OCI-LY1 (cell line): ENCODE results near the gene PIP4K2C.
"Not testable (repeated sequence)": the region's sequence is repeated elsewhere in the genome, so short reads cannot be mapped to it uniquely, and the experiment has no call there.

Source experiments
- H2AFZ ChIP-seq: fragments of 200-600 bp; sonication (generic), shearing (Covaris generic); 2 replicates; pipeline ENCODE4 v1.6.0; 2014; ENCODE audit warnings: antibody characterized with exemption, mild to moderate bottlenecking, low read length
- H3F3A ChIP-seq: fragments of 200-600 bp; sonication (generic), shearing (Covaris generic); 2 replicates; pipeline ENCODE4 v1.6.0; 2014; ENCODE audit warnings: mild to moderate bottlenecking, antibody characterized with exemption, low read length, moderate library complexity; ENCODE audit not compliant: insufficient read depth
- H3K27ac ChIP-seq: fragments of 200-600 bp; sonication (generic); 2 replicates; pipeline ENCODE4 v1.5.1; 2014; ENCODE audit warnings: low read length, mixed run types, mild to moderate bottlenecking, low read depth; ENCODE audit not compliant: poor library complexity, severe bottlenecking
- H3K27me3 ChIP-seq: fragments of 200-600 bp; sonication (generic); 2 replicates; pipeline ENCODE4 v1.6.0; 2014; ENCODE audit warnings: antibody characterized with exemption, mild to moderate bottlenecking, low read length, moderate library complexity; ENCODE audit not compliant: insufficient read depth
- H3K36me3 ChIP-seq: fragments of 200-600 bp; sonication (generic); 2 replicates; pipeline ENCODE4 v1.6.1; 2014; ENCODE audit warnings: mild to moderate bottlenecking, antibody characterized with exemption, low read length, moderate library complexity, mixed read lengths; ENCODE audit not compliant: insufficient read depth
- H3K4me1 ChIP-seq: fragments of 200-600 bp; sonication (generic); 2 replicates; pipeline ENCODE4 v1.5.1; 2014; ENCODE audit warnings: mild to moderate bottlenecking, low read length, moderate library complexity; ENCODE audit not compliant: insufficient read depth, severe bottlenecking
- H3K4me2 ChIP-seq: fragments of 200-600 bp; sonication (generic), shearing (Covaris generic); 2 replicates; pipeline ENCODE4 v1.6.1; 2014; ENCODE audit warnings: low read length
- H3K4me3 ChIP-seq: fragments of 200-600 bp; sonication (generic); 2 replicates; pipeline ENCODE4 v1.5.1; 2014; ENCODE audit warnings: low read length, low read depth, mild to moderate bottlenecking, mixed read lengths; ENCODE audit not compliant: poor library complexity, severe bottlenecking
- H3K79me2 ChIP-seq: fragments of 200-600 bp; shearing (Covaris generic); 2 replicates; pipeline ENCODE4 v1.6.1; 2016; ENCODE audit warnings: mixed run types, low read length, mixed read lengths; ENCODE audit not compliant: insufficient read depth
- H3K9ac ChIP-seq: fragments of 200-600 bp; sonication (generic), shearing (Covaris generic); 2 replicates; pipeline ENCODE4 v1.6.1; 2014; ENCODE audit warnings: mild to moderate bottlenecking, low read length, mixed read lengths
- H3K9me2 ChIP-seq: fragments of 200-600 bp; sonication (generic), shearing (Covaris generic); 2 replicates; pipeline ENCODE4 v1.6.1; 2014; ENCODE audit warnings: low read depth, mild to moderate bottlenecking, low read length, mixed read lengths
- H3K9me3 ChIP-seq: fragments of 200-600 bp; shearing (Covaris generic); 2 replicates; pipeline ENCODE4 v1.6.1; 2014; ENCODE audit warnings: low read length, mixed read lengths
- H4K20me1 ChIP-seq: fragments of 200-600 bp; sonication (generic), shearing (Covaris generic); 2 replicates; pipeline ENCODE4 v1.6.0; 2016; ENCODE audit warnings: mild to moderate bottlenecking, low read length; ENCODE audit not compliant: insufficient read depth
- CTCF ChIP-seq: fragments of 200-600 bp; sonication (generic), shearing (Covaris generic); IDR thresholded peaks from 2 replicates; pipeline ENCODE4 v1.5.1; 2017; ENCODE audit warnings: mild to moderate bottlenecking, antibody characterized with exemption, low read length, moderate library complexity, mixed read lengths
- EZH2 ChIP-seq: fragments of 200-600 bp; sonication (generic), shearing (Covaris generic); IDR thresholded peaks from 2 replicates; pipeline ENCODE4 v1.8.0; 2017; ENCODE audit warnings: borderline replicate concordance, mixed run types, mild to moderate bottlenecking, antibody characterized with exemption, low read length, moderate library complexity, mixed read lengths

PIP4K2C gene

GRCh38 chr12:57641699-57642442 lies 50.9 kb downstream of the PIP4K2C start:
- H3K79me2 ChIP-seq: no peaks in the 10 kb centered on the region
- H3K9me2 ChIP-seq: no peaks in the 10 kb centered on the region
- H3K9me3 ChIP-seq: no peaks in the 10 kb centered on the region
- no peaks in the 10 kb centered on the region for H3K27me3 ChIP-seq
- no peak overlapping the region for H3K27ac ChIP-seq
- H4K20me1 ChIP-seq: no peaks in the 10 kb centered on the region
- no peak overlapping the region for H3K9ac ChIP-seq
- no peak overlapping the region for H3K4me2 ChIP-seq
- H3K4me1 ChIP-seq: no peaks in the 10 kb centered on the region
- no peak for TF ChIP-seq EZH2
- TF ChIP-seq CTCF: no peak
- no peak overlapping the region for H2AFZ ChIP-seq
- no peak overlapping the region for H3K4me3 ChIP-seq
- no peaks in the 10 kb centered on the region for H3F3A ChIP-seq
- no peaks in the 10 kb centered on the region for H3K36me3 ChIP-seq

- not testable (repeated sequence) for H3K4me3 ChIP-seq, H3K9ac ChIP-seq, H3K9me3 ChIP-seq, H3K79me2 ChIP-seq, H3K27me3 ChIP-seq, H3F3A ChIP-seq, H4K20me1 ChIP-seq, H3K27ac ChIP-seq, H2AFZ ChIP-seq, H3K4me2 ChIP-seq, H3K9me2 ChIP-seq, H3K4me1 ChIP-seq, H3K36me3 ChIP-seq
Measured at GRCh38 chr12:57645990-57646658, 55.1 kb downstream of the PIP4K2C start.

- H3K27ac ChIP-seq: not testable (repeated sequence)
Measured at GRCh38 chr12:57646659-57647049, 55.7 kb downstream of the PIP4K2C start.

More at GRCh38 chr12:57646659-57647049, 55.7 kb downstream of the PIP4K2C start:
- H3K36me3 ChIP-seq, H4K20me1 ChIP-seq, H3K9me2 ChIP-seq, H3K9ac ChIP-seq, H2AFZ ChIP-seq, H3K9me3 ChIP-seq, H3K79me2 ChIP-seq, H3K4me2 ChIP-seq, H3K4me3 ChIP-seq, H3K27me3 ChIP-seq, H3F3A ChIP-seq, H3K4me1 ChIP-seq: not testable (repeated sequence)
